Measurements from ENCODE around the gene SLC37A3.

The SLC37A3 gene

DNA sequence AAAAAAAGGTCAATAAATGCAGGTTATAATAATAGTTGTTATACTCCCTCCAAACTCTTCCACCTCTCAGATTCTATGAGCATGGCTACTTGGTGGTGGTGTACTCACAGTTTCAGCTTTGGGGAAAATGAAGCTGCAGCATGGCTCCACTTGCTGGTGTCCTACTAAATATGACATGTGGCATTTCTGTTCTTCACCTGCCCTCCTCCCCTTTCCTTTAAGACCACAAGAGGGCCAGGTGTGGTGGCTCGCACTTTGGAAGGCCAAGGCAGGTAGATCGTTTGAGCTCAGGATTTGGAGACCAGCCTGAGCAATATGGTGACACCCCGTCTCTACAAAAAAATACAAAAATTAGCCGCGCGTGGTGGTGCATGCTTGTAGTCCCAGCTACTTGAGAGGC lies 101.1 kb downstream of the SLC37A3 start:
- H3K4me1 ChIP-seq (ENCODE audit: control insufficient read depth in 1 of 2, insufficient read depth in 2 of 2, low read length in 2 of 2), result no peaks in the 10 kb centered on the region
- H3K27me3 ChIP-seq (ENCODE audit: control insufficient read depth in 1 of 2, insufficient read depth in 2 of 2, low read length in 2 of 2), result no peaks in the 10 kb centered on the region
- H3K9ac ChIP-seq (ENCODE audit: low read depth in 1 of 2, low read length in 2 of 2), result no peak overlapping the region
- no peaks in the 10 kb centered on the region for H3K36me3 ChIP-seq (ENCODE audit: control insufficient read depth in 1 of 2, insufficient read depth in 2 of 2, low read length in 2 of 2)
- H3K9me3 ChIP-seq (ENCODE audit: control insufficient read depth in 1 of 2, low read length in 2 of 2), result no peaks in the 10 kb centered on the region
- H3K27ac ChIP-seq (ENCODE audit: low read depth, low read length), result no peak overlapping the region
- no peak overlapping the region for H3K4me3 ChIP-seq (ENCODE audit: low read depth in 1 of 2, low read length in 2 of 2)

DNA sequence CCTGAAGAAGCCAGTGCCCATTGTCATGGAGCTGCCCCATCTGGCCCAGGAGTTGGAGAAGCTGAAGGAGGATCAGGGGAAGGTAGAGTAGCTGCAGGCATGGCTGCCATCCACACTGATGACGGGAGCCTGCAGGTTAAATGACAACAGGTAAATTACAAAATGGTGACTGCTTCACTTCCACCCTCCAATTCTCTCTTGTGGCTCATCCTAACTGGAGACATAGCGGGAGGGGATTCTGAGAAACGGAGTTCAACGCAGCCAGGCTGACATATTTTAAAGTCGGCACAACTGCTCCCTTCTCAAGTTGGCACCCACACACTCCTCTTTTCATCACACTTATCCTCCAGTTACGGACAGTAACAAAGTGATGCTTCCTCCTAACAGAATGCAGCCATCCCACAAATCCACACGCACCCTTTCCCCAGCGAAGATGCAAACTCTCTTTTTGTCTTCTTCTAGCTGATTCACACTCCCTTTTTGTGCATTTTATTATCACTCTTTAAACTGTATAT lies 103.0 kb downstream of the SLC37A3 start:
- Histone ChIP-seq H3K36me3 (ENCODE audit: control insufficient read depth in 1 of 2, insufficient read depth in 2 of 2, low read length in 2 of 2) (no peaks in the 10 kb centered on the region), H3K9ac (ENCODE audit: low read depth in 1 of 2, low read length in 2 of 2) (no peak overlapping the region), H3K4me1 (ENCODE audit: control insufficient read depth in 1 of 2, insufficient read depth in 2 of 2, low read length in 2 of 2) (no peaks in the 10 kb centered on the region), H3K4me3 (ENCODE audit: low read depth in 1 of 2, low read length in 2 of 2) (no peak overlapping the region), H3K9me3 (ENCODE audit: control insufficient read depth in 1 of 2, low read length in 2 of 2) (no peaks in the 10 kb centered on the region), H3K27me3 (ENCODE audit: control insufficient read depth in 1 of 2, insufficient read depth in 2 of 2, low read length in 2 of 2) (no peaks in the 10 kb centered on the region), H3K27ac (ENCODE audit: low read depth, low read length) (no peak overlapping the region)

DNA sequence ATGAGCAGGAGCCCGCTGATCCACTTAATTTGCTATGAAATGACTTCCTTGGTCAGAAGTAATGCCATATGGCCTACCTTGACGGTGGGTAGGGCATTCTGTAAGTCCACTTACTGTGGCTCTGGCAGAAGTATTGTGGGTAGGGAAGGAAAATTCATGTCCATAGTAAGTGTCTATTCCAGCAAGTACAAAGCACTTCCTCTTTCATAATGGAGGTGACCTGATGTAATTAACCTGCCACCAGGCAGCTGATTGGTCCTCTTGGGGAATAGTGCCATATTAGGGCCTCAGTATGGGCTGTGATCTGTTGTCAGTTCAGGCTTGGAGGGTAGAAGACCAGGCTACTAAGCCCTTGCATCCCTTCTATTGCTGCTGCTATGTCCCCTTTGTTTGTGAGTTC lies 103.9 kb downstream of the SLC37A3 start:
- Histone ChIP-seq H3K4me3 (ENCODE audit: low read depth in 1 of 2, low read length in 2 of 2) (no peak overlapping the region), H3K27ac (ENCODE audit: low read depth, low read length) (no peak overlapping the region), H3K4me1 (ENCODE audit: control insufficient read depth in 1 of 2, insufficient read depth in 2 of 2, low read length in 2 of 2) (no peaks in the 10 kb centered on the region), H3K36me3 (ENCODE audit: control insufficient read depth in 1 of 2, insufficient read depth in 2 of 2, low read length in 2 of 2) (no peaks in the 10 kb centered on the region), H3K27me3 (ENCODE audit: control insufficient read depth in 1 of 2, insufficient read depth in 2 of 2, low read length in 2 of 2) (no peaks in the 10 kb centered on the region), H3K9ac (ENCODE audit: low read depth in 1 of 2, low read length in 2 of 2) (no peak overlapping the region), H3K9me3 (ENCODE audit: control insufficient read depth in 1 of 2, low read length in 2 of 2) (no peaks in the 10 kb centered on the region)

DNA sequence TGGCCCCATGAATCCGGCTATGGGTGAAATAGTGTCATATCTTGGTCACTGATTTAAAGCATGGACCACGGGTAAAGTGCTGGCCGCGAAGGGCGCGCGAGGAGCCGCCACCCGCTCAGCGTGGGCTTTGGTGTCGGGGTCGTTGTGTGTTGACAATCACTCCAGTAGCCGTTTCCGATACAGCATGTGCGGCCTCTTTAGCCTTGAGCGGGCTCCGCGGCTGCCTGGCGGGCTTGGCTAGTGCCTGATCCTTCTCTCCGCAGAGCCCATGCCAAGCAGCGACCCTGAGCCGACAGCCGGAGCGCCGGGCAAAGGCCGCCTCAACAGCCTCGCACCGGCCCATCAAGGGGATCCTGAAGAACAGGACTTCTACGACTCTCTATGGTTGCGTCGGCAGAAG lies 105.9 kb downstream of the SLC37A3 start:
- H3K27me3 ChIP-seq (ENCODE audit: control insufficient read depth in 1 of 2, insufficient read depth in 2 of 2, low read length in 2 of 2), result no peaks in the 10 kb centered on the region
- H3K4me3 ChIP-seq (ENCODE audit: low read depth in 1 of 2, low read length in 2 of 2), result no peak overlapping the region
- no peaks in the 10 kb centered on the region for H3K4me1 ChIP-seq (ENCODE audit: control insufficient read depth in 1 of 2, insufficient read depth in 2 of 2, low read length in 2 of 2)

DNA sequence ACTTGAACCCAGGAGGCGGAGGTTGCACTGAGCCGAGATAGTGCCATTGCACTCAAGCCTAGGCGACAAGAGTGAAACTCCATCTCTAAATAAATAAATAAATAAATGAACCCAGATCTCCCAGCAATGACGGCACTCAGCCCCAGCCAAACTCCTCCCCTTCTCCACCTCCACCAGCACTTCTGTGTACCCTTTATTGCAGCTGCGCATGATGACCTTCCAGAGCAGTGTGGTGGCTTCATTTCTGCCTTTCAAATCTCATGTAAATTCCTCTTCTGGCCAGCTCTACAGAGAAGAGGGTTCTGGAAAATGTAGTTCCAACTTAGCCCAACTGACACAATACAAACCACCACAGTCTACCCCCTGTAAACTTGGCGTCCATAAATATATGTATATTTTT lies 108.5 kb downstream of the SLC37A3 start:
- Histone ChIP-seq H3K4me3 (ENCODE audit: low read depth in 1 of 2, low read length in 2 of 2) (no peak overlapping the region), H3K4me1 (ENCODE audit: control insufficient read depth in 1 of 2, insufficient read depth in 2 of 2, low read length in 2 of 2) (peaks cover 0 to 6% of the 10 kb centered on the region in 2 donors), H3K27ac (ENCODE audit: low read depth, low read length) (no peak overlapping the region), H3K9ac (ENCODE audit: low read depth in 1 of 2, low read length in 2 of 2) (no peak overlapping the region), H3K27me3 (ENCODE audit: control insufficient read depth in 1 of 2, insufficient read depth in 2 of 2, low read length in 2 of 2) (no peaks in the 10 kb centered on the region), H3K9me3 (ENCODE audit: control insufficient read depth in 1 of 2, low read length in 2 of 2) (no peaks in the 10 kb centered on the region), H3K36me3 (ENCODE audit: control insufficient read depth in 1 of 2, insufficient read depth in 2 of 2, low read length in 2 of 2) (no peaks in the 10 kb centered on the region)

More for the DNA sequence above, 105.9 kb downstream of the SLC37A3 start:
- no peaks in the 10 kb centered on the region for H3K9me3 ChIP-seq (ENCODE audit: control insufficient read depth in 1 of 2, low read length in 2 of 2)
- H3K36me3 ChIP-seq (ENCODE audit: control insufficient read depth in 1 of 2, insufficient read depth in 2 of 2, low read length in 2 of 2), result no peaks in the 10 kb centered on the region
- no peak overlapping the region for H3K27ac ChIP-seq (ENCODE audit: low read depth, low read length)
- no peak overlapping the region for H3K9ac ChIP-seq (ENCODE audit: low read depth in 1 of 2, low read length in 2 of 2)

DNA sequence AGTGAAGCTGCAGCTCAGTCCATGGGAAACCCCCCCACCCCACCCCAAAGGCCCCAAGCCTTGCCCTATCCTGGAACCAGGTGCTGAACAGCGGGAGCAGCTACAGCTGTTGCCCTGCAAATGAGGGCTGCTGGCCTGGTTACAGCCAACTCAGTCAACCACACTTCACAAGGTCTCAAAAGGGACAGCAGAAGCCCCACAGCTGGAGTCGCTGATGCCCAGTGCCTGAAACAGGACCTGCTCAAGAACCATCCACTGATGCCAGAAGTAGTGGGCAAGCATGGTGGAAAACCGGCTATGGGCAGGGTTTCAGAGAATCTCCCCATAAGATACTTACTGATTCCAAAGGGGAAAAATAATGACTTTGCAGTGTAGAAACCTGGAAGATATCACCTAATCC lies 110.3 kb downstream of the SLC37A3 start:
- no peak overlapping the region for H3K9ac ChIP-seq (ENCODE audit: low read depth in 1 of 2, low read length in 2 of 2)
- no peaks in the 10 kb centered on the region for H3K36me3 ChIP-seq (ENCODE audit: control insufficient read depth in 1 of 2, insufficient read depth in 2 of 2, low read length in 2 of 2)
- peaks cover 0 to 6% of the 10 kb centered on the region in 2 donors for H3K4me1 ChIP-seq (ENCODE audit: control insufficient read depth in 1 of 2, insufficient read depth in 2 of 2, low read length in 2 of 2)
- no peak overlapping the region for H3K4me3 ChIP-seq (ENCODE audit: low read depth in 1 of 2, low read length in 2 of 2)
- no peaks in the 10 kb centered on the region for H3K9me3 ChIP-seq (ENCODE audit: control insufficient read depth in 1 of 2, low read length in 2 of 2)
- H3K27me3 ChIP-seq (ENCODE audit: control insufficient read depth in 1 of 2, insufficient read depth in 2 of 2, low read length in 2 of 2), result no peaks in the 10 kb centered on the region
- no peak overlapping the region for H3K27ac ChIP-seq (ENCODE audit: low read depth, low read length)

DNA sequence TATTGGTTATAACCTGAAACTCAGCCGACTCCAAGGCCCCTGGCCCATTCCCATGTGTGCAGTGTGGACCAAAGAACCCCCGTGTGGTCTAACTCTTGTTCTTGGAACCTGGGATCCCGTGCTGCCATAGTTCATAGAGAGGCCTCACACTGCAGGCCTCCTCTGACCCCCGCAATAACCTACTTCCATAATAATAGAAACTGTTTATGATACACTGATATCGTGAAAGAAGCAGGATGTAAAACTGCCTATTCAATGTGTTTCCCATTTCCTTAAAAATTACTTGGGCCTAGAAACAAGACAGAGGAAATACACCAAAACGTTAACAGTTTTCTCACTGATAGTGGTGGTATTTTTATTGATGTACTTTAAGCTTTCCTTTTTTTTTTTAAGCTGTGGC lies 112.4 kb downstream of the SLC37A3 start:
- H3K27ac ChIP-seq (ENCODE audit: low read depth, low read length), result no peak overlapping the region
- H3K4me3 ChIP-seq (ENCODE audit: low read depth in 1 of 2, low read length in 2 of 2), result no peak overlapping the region
- H3K9ac ChIP-seq (ENCODE audit: low read depth in 1 of 2, low read length in 2 of 2), result no peak overlapping the region
- peaks cover 0 to 6% of the 10 kb centered on the region in 2 donors for H3K4me1 ChIP-seq (ENCODE audit: control insufficient read depth in 1 of 2, insufficient read depth in 2 of 2, low read length in 2 of 2)
- H3K9me3 ChIP-seq (ENCODE audit: control insufficient read depth in 1 of 2, low read length in 2 of 2), result no peaks in the 10 kb centered on the region
- no peaks in the 10 kb centered on the region for H3K27me3 ChIP-seq (ENCODE audit: control insufficient read depth in 1 of 2, insufficient read depth in 2 of 2, low read length in 2 of 2)
- no peaks in the 10 kb centered on the region for H3K36me3 ChIP-seq (ENCODE audit: control insufficient read depth in 1 of 2, insufficient read depth in 2 of 2, low read length in 2 of 2)

DNA sequence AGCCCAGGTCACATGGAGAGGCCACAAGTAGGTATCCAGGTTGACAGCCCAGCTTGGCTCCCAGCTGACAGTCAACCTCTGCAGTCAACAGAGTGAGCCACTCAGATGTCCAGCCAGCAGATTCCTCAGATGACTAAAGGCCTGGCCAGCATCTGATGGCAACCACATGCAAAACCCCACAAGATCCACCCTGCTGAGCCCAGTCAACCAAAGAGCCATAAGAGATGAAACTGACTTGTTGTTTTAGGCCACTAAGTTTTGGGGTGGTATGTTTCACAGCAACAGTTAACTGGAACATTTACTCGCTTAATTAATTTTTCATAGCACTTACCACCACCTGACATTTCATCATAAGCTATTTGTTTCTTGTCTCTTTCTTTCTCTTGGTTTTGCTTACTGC lies 114.3 kb downstream of the SLC37A3 start:
- H3K4me3 ChIP-seq (ENCODE audit: low read depth in 1 of 2, low read length in 2 of 2), result no peak overlapping the region
- H3K4me1 ChIP-seq (ENCODE audit: control insufficient read depth in 1 of 2, insufficient read depth in 2 of 2, low read length in 2 of 2), result peaks cover 0 to 6% of the 10 kb centered on the region in 2 donors
- no peaks in the 10 kb centered on the region for H3K27me3 ChIP-seq (ENCODE audit: control insufficient read depth in 1 of 2, insufficient read depth in 2 of 2, low read length in 2 of 2)
- no peaks in the 10 kb centered on the region for H3K9me3 ChIP-seq (ENCODE audit: control insufficient read depth in 1 of 2, low read length in 2 of 2)
- no peaks in the 10 kb centered on the region for H3K36me3 ChIP-seq (ENCODE audit: control insufficient read depth in 1 of 2, insufficient read depth in 2 of 2, low read length in 2 of 2)
- no peak overlapping the region for H3K27ac ChIP-seq (ENCODE audit: low read depth, low read length)
- H3K9ac ChIP-seq (ENCODE audit: low read depth in 1 of 2, low read length in 2 of 2), result no peak overlapping the region
